ENCODE results near the gene LPAR3. TPM values are rescaled to one million over a fixed set of nuclear protein-coding genes. Genes with fewer than 3 reads are reported as not detected.
"Not testable (repeated sequence)": the region's sequence is repeated elsewhere in the genome, so short reads cannot be mapped to it uniquely, and the experiment has no call there.

LPAR3 gene
- total RNA-seq, 1 donor from 2014 or later = 0.67 TPM

DNA sequence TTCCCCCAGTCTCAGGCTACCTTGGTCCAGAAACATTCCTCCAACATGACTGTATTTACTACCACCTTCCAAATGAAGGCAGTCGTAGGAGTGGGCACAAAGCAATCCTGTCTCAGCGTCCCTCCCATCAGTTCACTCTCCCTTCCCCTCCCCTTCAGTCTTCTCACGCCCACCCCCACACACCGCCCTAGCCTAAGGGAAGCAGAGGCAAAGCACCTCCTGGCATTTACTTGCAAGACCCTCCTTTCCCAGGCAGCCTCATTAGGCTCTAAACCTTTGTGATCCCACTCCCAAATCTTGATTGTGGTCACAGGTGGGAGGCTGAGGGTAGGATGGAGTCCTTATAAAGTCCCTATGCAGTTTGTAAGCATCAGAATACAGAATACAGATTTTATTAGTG lies 23.9 kb upstream of the LPAR3 start:
- DNase-seq (ENCODE audit: low spot score in 2 of 2, unreplicated experiment in 2 of 2) = no peak
- no peak overlapping the region for H3K27ac Mint-ChIP-seq
- no peaks in the 10 kb centered on the region for H3K36me3 Mint-ChIP-seq
- TF ChIP-seq, protein P1, sequence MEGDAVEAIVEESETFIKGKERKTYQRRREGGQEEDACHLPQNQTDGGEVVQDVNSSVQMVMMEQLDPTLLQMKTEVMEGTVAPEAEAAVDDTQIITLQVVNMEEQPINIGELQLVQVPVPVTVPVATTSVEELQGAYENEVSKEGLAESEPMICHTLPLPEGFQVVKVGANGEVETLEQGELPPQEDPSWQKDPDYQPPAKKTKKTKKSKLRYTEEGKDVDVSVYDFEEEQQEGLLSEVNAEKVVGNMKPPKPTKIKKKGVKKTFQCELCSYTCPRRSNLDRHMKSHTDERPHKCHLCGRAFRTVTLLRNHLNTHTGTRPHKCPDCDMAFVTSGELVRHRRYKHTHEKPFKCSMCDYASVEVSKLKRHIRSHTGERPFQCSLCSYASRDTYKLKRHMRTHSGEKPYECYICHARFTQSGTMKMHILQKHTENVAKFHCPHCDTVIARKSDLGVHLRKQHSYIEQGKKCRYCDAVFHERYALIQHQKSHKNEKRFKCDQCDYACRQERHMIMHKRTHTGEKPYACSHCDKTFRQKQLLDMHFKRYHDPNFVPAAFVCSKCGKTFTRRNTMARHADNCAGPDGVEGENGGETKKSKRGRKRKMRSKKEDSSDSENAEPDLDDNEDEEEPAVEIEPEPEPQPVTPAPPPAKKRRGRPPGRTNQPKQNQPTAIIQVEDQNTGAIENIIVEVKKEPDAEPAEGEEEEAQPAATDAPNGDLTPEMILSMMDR (IDR thresholded peaks at IDR 0.05; ENCODE audit: unreplicated experiment) = no peak
- H3K27me3 Mint-ChIP-seq (ENCODE audit: low read depth) = peaks cover 7% of the 10 kb centered on the region
- H3K4me1 Mint-ChIP-seq = peaks cover 12% of the 10 kb centered on the region
- H3K4me3 Mint-ChIP-seq = no peak overlapping the region
- H3K9me3 Mint-ChIP-seq = no peaks in the 10 kb centered on the region

DNA sequence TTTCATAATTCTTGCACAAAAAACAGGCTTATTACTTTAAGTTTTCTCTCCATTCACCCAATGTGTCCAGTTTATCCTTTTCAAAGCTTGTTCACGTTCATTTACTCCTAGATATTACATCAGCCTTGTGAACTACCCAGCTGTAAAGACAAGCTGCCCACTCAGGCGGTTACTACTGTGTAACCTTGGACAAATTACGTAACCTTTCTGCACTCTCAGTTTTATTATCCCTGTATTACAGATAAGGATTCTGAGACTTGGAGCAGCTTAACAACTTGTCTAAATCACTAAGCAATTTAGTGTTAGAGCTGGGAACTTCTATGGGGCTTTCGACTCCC lies 20.5 kb upstream of the LPAR3 start:
- peaks cover 12% of the 10 kb centered on the region for H3K4me1 Mint-ChIP-seq
- TF ChIP-seq, protein P1 (IDR thresholded peaks at IDR 0.05; ENCODE audit: unreplicated experiment) = no peak
- no peaks in the 10 kb centered on the region for H3K9me3 Mint-ChIP-seq
- no peak overlapping the region for H3K4me3 Mint-ChIP-seq
- H3K36me3 Mint-ChIP-seq = no peaks in the 10 kb centered on the region
- no peak overlapping the region for H3K27ac Mint-ChIP-seq
- DNase-seq (ENCODE audit: low spot score in 2 of 2, unreplicated experiment in 2 of 2) = no peak
- peaks cover 7% of the 10 kb centered on the region for H3K27me3 Mint-ChIP-seq (ENCODE audit: low read depth)

DNA sequence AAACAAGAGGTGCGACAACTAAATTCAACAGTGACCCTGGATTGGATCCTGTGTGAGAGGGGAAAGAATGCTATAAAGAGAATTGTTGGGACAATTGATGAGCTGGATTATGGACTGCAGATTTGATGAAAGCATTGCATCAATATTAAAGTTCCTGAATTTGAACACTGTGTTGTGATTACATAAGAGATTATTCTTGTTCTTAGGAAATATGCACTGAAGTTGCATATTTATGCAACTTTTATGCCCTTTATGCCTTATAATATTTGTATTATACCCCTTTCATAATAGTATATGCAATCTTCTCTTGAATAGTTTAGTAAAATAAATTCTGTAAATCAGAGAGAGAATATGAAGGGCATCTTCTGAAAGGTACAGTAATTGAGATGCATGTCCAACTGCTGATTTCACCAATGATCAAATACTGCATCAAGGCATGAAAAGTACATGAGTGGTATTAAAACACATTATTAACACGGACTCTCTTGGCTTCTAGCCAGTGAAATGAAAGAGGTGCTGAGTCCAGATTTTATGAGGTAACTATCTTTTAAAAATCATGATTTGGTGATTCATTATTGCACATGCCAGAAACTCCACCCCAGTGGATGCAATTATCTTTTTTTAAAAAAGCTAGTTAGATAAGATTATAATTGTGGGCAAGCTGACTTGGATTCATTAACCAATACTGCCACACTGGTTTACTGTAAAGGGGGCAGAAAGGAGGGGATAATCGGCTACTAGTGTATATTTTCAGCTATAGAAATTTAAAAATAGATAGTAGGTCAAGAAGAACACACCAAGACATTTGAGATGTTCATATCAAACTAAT lies 19.9 kb upstream of the LPAR3 start:
- DNase-seq (ENCODE audit: low spot score in 2 of 2, unreplicated experiment in 2 of 2) = no peak
- Mint-ChIP-seq H3K27ac (no peak overlapping the region), H3K4me1 (peaks cover 12% of the 10 kb centered on the region), H3K36me3 (no peaks in the 10 kb centered on the region), H3K9me3 (no peaks in the 10 kb centered on the region), H3K27me3 (ENCODE audit: low read depth) (peaks cover 3% of the 10 kb centered on the region), H3K4me3 (no peak overlapping the region)
- TF ChIP-seq, protein P1 (IDR thresholded peaks at IDR 0.05; ENCODE audit: unreplicated experiment) = no peak

- DNase-seq (ENCODE audit: low spot score in 2 of 2, unreplicated experiment in 2 of 2); H3K36me3 Mint-ChIP-seq; H3K27me3 Mint-ChIP-seq (ENCODE audit: low read depth); H3K27ac Mint-ChIP-seq; H3K9me3 Mint-ChIP-seq; H3K4me3 Mint-ChIP-seq: not testable (repeated sequence)
- H3K4me1 Mint-ChIP-seq = peaks cover 16% of the 10 kb centered on the region
Measured at GRCh38 chr1:84908746-84909464, 15.9 kb upstream of the LPAR3 start.

DNA sequence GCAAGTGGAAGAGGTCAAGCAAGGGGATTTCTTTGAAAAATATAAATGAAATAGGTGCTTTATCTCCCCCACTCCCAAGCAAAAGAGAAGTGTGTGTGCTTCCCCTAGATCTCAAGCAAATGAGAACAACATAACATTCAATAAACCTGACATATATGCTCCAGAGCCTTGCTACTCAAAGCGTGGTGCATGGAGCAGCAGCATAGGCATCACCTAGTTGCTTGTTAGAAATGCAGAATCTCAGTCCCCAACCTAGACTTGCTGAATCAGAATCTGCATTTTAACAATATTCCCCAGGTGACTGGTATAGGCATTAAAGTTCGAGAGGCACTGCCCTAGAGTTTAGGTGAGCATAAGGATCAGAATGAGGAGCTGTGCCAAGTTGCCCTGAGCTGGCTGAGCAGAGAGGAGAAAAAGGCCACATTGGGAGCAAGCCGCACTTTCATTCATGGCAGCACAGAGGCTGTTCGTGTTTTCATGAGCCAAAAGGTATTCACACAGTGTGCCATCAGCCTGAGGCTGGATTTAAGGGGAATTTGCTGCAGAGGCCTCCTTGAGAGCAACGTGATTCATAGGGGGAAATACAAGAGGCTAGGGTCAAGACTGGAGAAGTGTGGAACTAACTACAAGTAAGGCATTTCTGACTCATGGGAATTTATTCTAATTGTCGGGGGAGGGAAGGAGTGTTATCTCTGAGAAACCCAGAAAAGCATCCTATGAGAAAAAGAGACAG lies 14.3 kb upstream of the LPAR3 start:
- H3K27me3 Mint-ChIP-seq (ENCODE audit: low read depth) = peaks cover 3% of the 10 kb centered on the region
- H3K4me3 Mint-ChIP-seq = no peak overlapping the region
- no peak overlapping the region for H3K27ac Mint-ChIP-seq
- TF ChIP-seq, protein P1 (IDR thresholded peaks at IDR 0.05; ENCODE audit: unreplicated experiment) = no peak
- H3K36me3 Mint-ChIP-seq = no peaks in the 10 kb centered on the region
- no peak for DNase-seq (ENCODE audit: low spot score in 2 of 2, unreplicated experiment in 2 of 2)
- peaks cover 7% of the 10 kb centered on the region for H3K9me3 Mint-ChIP-seq
- peaks cover 5% of the 10 kb centered on the region for H3K4me1 Mint-ChIP-seq

DNA sequence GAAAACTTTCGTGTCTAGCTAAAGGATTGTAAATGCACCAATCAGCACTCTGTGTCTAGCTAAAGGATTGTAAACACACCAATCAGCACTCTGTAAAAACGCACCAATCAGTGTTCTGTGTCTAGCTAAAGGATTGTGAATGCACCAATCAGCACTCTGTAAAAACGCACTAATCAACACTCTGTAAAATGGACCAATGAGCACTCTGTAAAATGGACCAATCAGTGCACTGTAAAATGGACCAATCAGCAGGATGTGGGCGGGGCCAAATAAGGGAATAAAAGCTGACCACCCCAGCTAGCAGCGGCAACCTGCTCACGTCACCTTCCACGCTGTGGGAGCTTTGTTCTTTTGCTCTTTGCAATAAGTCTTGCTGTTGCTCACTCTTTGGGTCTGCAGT lies 9.7 kb upstream of the LPAR3 start:
- H3K4me3 Mint-ChIP-seq; H3K27ac Mint-ChIP-seq; H3K27me3 Mint-ChIP-seq (ENCODE audit: low read depth); H3K36me3 Mint-ChIP-seq; DNase-seq (ENCODE audit: low spot score in 2 of 2, unreplicated experiment in 2 of 2); H3K4me1 Mint-ChIP-seq: not testable (repeated sequence)
- peaks cover 11% of the 10 kb centered on the region for H3K9me3 Mint-ChIP-seq
